Prostate gland (tissue), 2 donors: Measurements from ENCODE around the gene MSN.

Experiments used
- CTCF ChIP-seq, 4 experiments: fragments of 200-600 bp in 2 of 4; fragments of 450-650 bp in 2 of 4; sonication (generic) in 2 of 4; IDR thresholded peaks; 1 replicate in 3 of 4; 2 replicates in 1 of 4; pipeline ENCODE4 v1.5.1; 2016 to 2019; ENCODE audit warnings: antibody characterized with exemption in 4 of 4, mild to moderate bottlenecking in 2 of 4, moderate library complexity in 2 of 4
- POLR2A ChIP-seq: fragments of 450-650 bp; IDR thresholded peaks from one replicate; pipeline ENCODE4 v1.6.1; 2016; ENCODE audit warnings: antibody characterized with exemption, mild to moderate bottlenecking
- POLR2AphosphoS5 ChIP-seq: sonication (generic); formaldehyde crosslinking; IDR thresholded peaks from one replicate; pipeline ENCODE4 v1.6.1; 2017; ENCODE audit warnings: antibody characterized with exemption

GRCh38 chrX:65681810-65682209 is 14.4 kb downstream of the MSN start:
- no peak for TF ChIP-seq CTCF (IDR thresholded peaks at IDR 0.05)
- no peak for TF ChIP-seq POLR2A
- TF ChIP-seq POLR2AphosphoS5, result no peak
